Fibroblast of skin of scalp (primary cell): ENCODE measurements around the gene KRIT1.
"Not testable (repeated sequence)": the region's sequence is repeated elsewhere in the genome, so short reads cannot be mapped to it uniquely, and the experiment has no call there.

ENCODE experiments used
- DNase-seq: peaks from one replicate; pipeline ENCODE4 v3.0.0-alpha.2; 2013

Gene KRIT1

GRCh38 chr7:92246360-92247101, 817 bp upstream of the KRIT1 start:
- no peak for DNase-seq

- peak; percentile 16 for DNase-seq
These were observed 767 bp downstream of the KRIT1 start for GRCh38 chr7:92244808-92245486.

- DNase-seq: no peak
These were observed 2.7 kb downstream of the KRIT1 start for GRCh38 chr7:92242972-92243371.

GRCh38 chr7:92230547-92230946, 15.2 kb downstream of the KRIT1 start:
- DNase-seq: no peak

GRCh38 chr7:92228742-92229141, 17.0 kb downstream of the KRIT1 start:
- no peak for DNase-seq

- no peak for DNase-seq
These were observed 17.6 kb downstream of the KRIT1 start for GRCh38 chr7:92228100-92228499.

GRCh38 chr7:92226981-92227380, 18.7 kb downstream of the KRIT1 start:
- no peak for DNase-seq

- DNase-seq: no peak
These were observed 23.9 kb downstream of the KRIT1 start for GRCh38 chr7:92221766-92222165.

- no peak for DNase-seq
These were observed 39.0 kb downstream of the KRIT1 start for GRCh38 chr7:92206672-92207071.

GRCh38 chr7:92205987-92206386, 39.7 kb downstream of the KRIT1 start:
- DNase-seq: no peak

- no peak for DNase-seq
These were observed 44.9 kb downstream of the KRIT1 start for GRCh38 chr7:92200791-92201190.

GRCh38 chr7:92192326-92192725, 53.4 kb downstream of the KRIT1 start:
- DNase-seq: no peak

GRCh38 chr7:92189246-92189645, 56.5 kb downstream of the KRIT1 start:
- DNase-seq: not testable (repeated sequence)

GRCh38 chr7:92184294-92184693, 61.4 kb downstream of the KRIT1 start:
- DNase-seq: not testable (repeated sequence)

GRCh38 chr7:92178928-92179924, 66.5 kb downstream of the KRIT1 start, which contains the start of gene LRRD1:
LRRD1 (minus strand) TSS chr7:92179142; CDS start chr7:92165202, 13,940 bp downstream.
- DNase-seq: peak; percentile 84

- peak; percentile 40 for DNase-seq
These were observed 68.4 kb downstream of the KRIT1 start for GRCh38 chr7:92177362-92177761.

GRCh38 chr7:92169529-92169928, 76.2 kb downstream of the KRIT1 start:
- not testable (repeated sequence) for DNase-seq

- no peak for DNase-seq
These were observed 84.4 kb downstream of the KRIT1 start for GRCh38 chr7:92161271-92161670.

GRCh38 chr7:92158660-92159575, 86.8 kb downstream of the KRIT1 start:
- DNase-seq: peak; percentile 91

- DNase-seq: peak; percentile 10
These were observed 88.7 kb downstream of the KRIT1 start for GRCh38 chr7:92156990-92157389.

- no peak for DNase-seq
These were observed 90.5 kb downstream of the KRIT1 start for GRCh38 chr7:92155108-92155739.
